HEK293 (cell line): ENCODE measurements around the gene NDUFS1.

ENCODE experiments used
- CTCF ChIA-PET: fragments of 350-600 bp; formaldehyde crosslinking; extraction: SDS; loops from one replicate; lab custom pipeline; 2021; ENCODE audit warnings: antibody characterized with exemption; lab: Yijun Ruan, JAX
- POLR2A ChIA-PET: fragments of 300-600 bp; formaldehyde crosslinking; extraction: SDS; loops from one replicate; lab custom pipeline; 2020; ENCODE audit warnings: antibody characterized with exemption, inconsistent platforms; lab: Yijun Ruan, JAX
- H3K27ac ChIP-seq: fragments of 200-500 bp; sonication (Bioruptor generic); 2 replicates; pipeline ENCODE4 v1.5.1; 2014; ENCODE audit warnings: low read depth, low read length, control low read depth, inconsistent platforms; ENCODE audit errors: extremely low read depth
- H3K36me3 ChIP-seq, 2 experiments: fragments of 200-500 bp in 1 of 2; sonication (Bioruptor generic) in 1 of 2; 1 replicate in 1 of 2; 2 replicates in 1 of 2; pipeline ENCODE4 v1.5.1; 2014 to 2017; ENCODE audit warnings: inconsistent platforms in 2 of 2, low read length in 2 of 2; ENCODE audit not compliant: control insufficient read depth in 2 of 2, insufficient read depth in 1 of 2
- H3K4me1 ChIP-seq: fragments of 200-500 bp; sonication (Bioruptor generic); 2 replicates; pipeline ENCODE4 v1.5.1; 2014; ENCODE audit warnings: mild to moderate bottlenecking, low read length, inconsistent platforms; ENCODE audit not compliant: control insufficient read depth, insufficient read depth
- H3K4me3 ChIP-seq: 2 replicates; pipeline ENCODE4 v1.5.1; 2011; ENCODE audit warnings: low read depth, mild to moderate bottlenecking, control low read depth, low read length, moderate library complexity
- H3K9me3 ChIP-seq: fragments of 200-500 bp; sonication (Bioruptor generic); 2 replicates; pipeline ENCODE4 v1.5.1; 2014; ENCODE audit warnings: low read depth, low read length, inconsistent platforms; ENCODE audit not compliant: control insufficient read depth, insufficient read depth
- HOXA7 ChIP-seq: sonication (generic); formaldehyde crosslinking; IDR thresholded peaks from 2 replicates; pipeline ENCODE4 v1.8.1; 2022; ENCODE audit warnings: missing genetic modification reagents, borderline replicate concordance
- MZF1 ChIP-seq: fragments of 450-650 bp; formaldehyde crosslinking; IDR thresholded peaks from 2 replicates; pipeline ENCODE4 v1.5.1; 2017; ENCODE audit warnings: missing biosample characterization, missing genetic modification characterization, borderline replicate concordance
- RBAK ChIP-seq: fragments of 450-650 bp; formaldehyde crosslinking; IDR thresholded peaks from 2 replicates; pipeline ENCODE4 v1.5.1; 2016; ENCODE audit warnings: missing biosample characterization, missing genetic modification characterization
- SALL2 ChIP-seq: fragments of 450-650 bp; formaldehyde crosslinking; IDR thresholded peaks from 2 replicates; pipeline ENCODE4 v1.5.0; 2017; ENCODE audit warnings: missing biosample characterization, mild to moderate bottlenecking, missing genetic modification characterization, borderline replicate concordance
- YY2 ChIP-seq: fragments of 450-650 bp; formaldehyde crosslinking; IDR thresholded peaks from 2 replicates; pipeline ENCODE4 v1.5.1; 2016; ENCODE audit warnings: missing biosample characterization, missing genetic modification characterization
- ZBTB11 ChIP-seq: fragments of 450-650 bp; formaldehyde crosslinking; conservative IDR thresholded peaks from 2 replicates; pipeline ENCODE4 v1.5.1; 2016; ENCODE audit warnings: low read depth, missing biosample characterization, missing genetic modification characterization
- ZBTB48 ChIP-seq: fragments of 450-650 bp; formaldehyde crosslinking; IDR thresholded peaks from 2 replicates; pipeline ENCODE4 v1.5.1; 2016; ENCODE audit warnings: missing biosample characterization, missing genetic modification characterization
- ZNF121 ChIP-seq: fragments of 450-650 bp; formaldehyde crosslinking; IDR thresholded peaks from 2 replicates; pipeline ENCODE4 v1.5.1; 2016; ENCODE audit warnings: missing biosample characterization, missing genetic modification characterization
- ZNF16 ChIP-seq: fragments of 450-650 bp; formaldehyde crosslinking; IDR thresholded peaks from 2 replicates; pipeline ENCODE4 v1.5.1; 2016; ENCODE audit warnings: low read depth, missing biosample characterization, missing genetic modification characterization
- ZNF221 ChIP-seq: fragments of 450-650 bp; formaldehyde crosslinking; IDR thresholded peaks from 2 replicates; pipeline ENCODE4 v1.5.1; 2017; ENCODE audit warnings: missing biosample characterization, missing genetic modification characterization, borderline replicate concordance
- ZNF223 ChIP-seq: fragments of 450-650 bp; formaldehyde crosslinking; IDR thresholded peaks from 2 replicates; pipeline ENCODE4 v1.5.1; 2016; ENCODE audit warnings: missing biosample characterization, missing genetic modification characterization
- ZNF394 ChIP-seq: fragments of 450-650 bp; formaldehyde crosslinking; IDR thresholded peaks from 2 replicates; pipeline ENCODE4 v1.5.1; 2016; ENCODE audit warnings: missing biosample characterization, missing genetic modification characterization, mild to moderate bottlenecking, moderate library complexity, borderline replicate concordance
- ZNF513 ChIP-seq: fragments of 450-650 bp; IDR thresholded peaks from 2 replicates; pipeline ENCODE4 v1.5.1; 2018; ENCODE audit warnings: missing biosample characterization, missing genetic modification characterization
- ZNF768 ChIP-seq: fragments of 450-650 bp; formaldehyde crosslinking; IDR thresholded peaks from 2 replicates; pipeline ENCODE4 v1.5.1; 2018; ENCODE audit warnings: missing biosample characterization, mild to moderate bottlenecking, missing genetic modification characterization
- ZNF791 ChIP-seq: fragments of 450-650 bp; formaldehyde crosslinking; IDR thresholded peaks from 2 replicates; pipeline ENCODE4 v1.5.1; 2016; ENCODE audit warnings: missing biosample characterization, missing genetic modification characterization
- TF ChIP-seq, protein P1 (sequence below): fragments of 450-650 bp; formaldehyde crosslinking; IDR thresholded peaks from 2 replicates; pipeline ENCODE4 v1.5.1; 2017; ENCODE audit warnings: missing biosample characterization, missing genetic modification characterization
- TF ChIP-seq, protein P2 (sequence below): fragments of 450-650 bp; formaldehyde crosslinking; IDR thresholded peaks from 2 replicates; pipeline ENCODE4 v1.5.1; 2017; ENCODE audit warnings: missing biosample characterization, missing genetic modification characterization
- TF ChIP-seq, protein P3 (sequence below): fragments of 450-650 bp; formaldehyde crosslinking; IDR thresholded peaks from 2 replicates; pipeline ENCODE4 v1.5.1; 2016; ENCODE audit warnings: missing biosample characterization, missing genetic modification characterization, low read depth
- TF ChIP-seq, protein P4 (sequence below): fragments of 450-650 bp; formaldehyde crosslinking; IDR thresholded peaks from 2 replicates; pipeline ENCODE4 v1.5.1; 2016; ENCODE audit warnings: missing biosample characterization, missing genetic modification characterization, borderline replicate concordance

The NDUFS1 gene

DNA sequence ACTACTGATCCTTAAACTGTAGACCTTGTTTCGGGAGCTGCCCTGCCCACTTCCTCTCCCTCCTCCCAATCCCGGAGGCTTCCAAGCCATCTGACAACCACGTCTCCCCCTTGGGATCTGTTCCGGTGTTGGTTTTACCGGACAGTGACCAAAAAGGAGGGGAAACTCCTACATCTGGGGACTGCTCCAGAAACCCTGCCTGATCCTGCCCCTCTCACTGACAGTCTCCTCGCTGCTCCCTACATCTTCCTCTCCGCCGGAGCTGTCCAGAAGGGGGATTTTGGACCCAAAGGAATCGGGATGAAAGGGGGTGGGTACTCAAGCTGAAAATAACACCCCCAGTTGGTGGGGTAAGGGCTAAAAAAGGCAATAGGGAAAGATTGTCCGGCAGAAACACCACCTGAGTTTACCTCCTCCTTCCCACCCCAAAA, 74.8 kb downstream of the NDUFS1 start (continued):
- TF ChIP-seq SALL2 (tag by site-specific recombination) (no peak), ZNF221 (tag by site-specific recombination) (no peak), MZF1 (peak; percentile 92), ZBTB48 (tag by site-specific recombination) (no peak), ZNF791 (tag by site-specific recombination) (no peak), ZNF16 (tag by site-specific recombination) (no peak), ZNF394 (tag by site-specific recombination) (peak; percentile 12; the same call in 1 of the 2 replicates), ZNF513 (tag by site-specific recombination) (no peak), RBAK (tag by site-specific recombination) (no peak), ZNF768 (tag by site-specific recombination) (no peak), ZNF223 (no peak)
- TF ChIP-seq, protein P1, sequence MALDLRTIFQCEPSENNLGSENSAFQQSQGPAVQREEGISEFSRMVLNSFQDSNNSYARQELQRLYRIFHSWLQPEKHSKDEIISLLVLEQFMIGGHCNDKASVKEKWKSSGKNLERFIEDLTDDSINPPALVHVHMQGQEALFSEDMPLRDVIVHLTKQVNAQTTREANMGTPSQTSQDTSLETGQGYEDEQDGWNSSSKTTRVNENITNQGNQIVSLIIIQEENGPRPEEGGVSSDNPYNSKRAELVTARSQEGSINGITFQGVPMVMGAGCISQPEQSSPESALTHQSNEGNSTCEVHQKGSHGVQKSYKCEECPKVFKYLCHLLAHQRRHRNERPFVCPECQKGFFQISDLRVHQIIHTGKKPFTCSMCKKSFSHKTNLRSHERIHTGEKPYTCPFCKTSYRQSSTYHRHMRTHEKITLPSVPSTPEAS (tag by site-specific recombination) = no peak
- TF ChIP-seq, protein P2, sequence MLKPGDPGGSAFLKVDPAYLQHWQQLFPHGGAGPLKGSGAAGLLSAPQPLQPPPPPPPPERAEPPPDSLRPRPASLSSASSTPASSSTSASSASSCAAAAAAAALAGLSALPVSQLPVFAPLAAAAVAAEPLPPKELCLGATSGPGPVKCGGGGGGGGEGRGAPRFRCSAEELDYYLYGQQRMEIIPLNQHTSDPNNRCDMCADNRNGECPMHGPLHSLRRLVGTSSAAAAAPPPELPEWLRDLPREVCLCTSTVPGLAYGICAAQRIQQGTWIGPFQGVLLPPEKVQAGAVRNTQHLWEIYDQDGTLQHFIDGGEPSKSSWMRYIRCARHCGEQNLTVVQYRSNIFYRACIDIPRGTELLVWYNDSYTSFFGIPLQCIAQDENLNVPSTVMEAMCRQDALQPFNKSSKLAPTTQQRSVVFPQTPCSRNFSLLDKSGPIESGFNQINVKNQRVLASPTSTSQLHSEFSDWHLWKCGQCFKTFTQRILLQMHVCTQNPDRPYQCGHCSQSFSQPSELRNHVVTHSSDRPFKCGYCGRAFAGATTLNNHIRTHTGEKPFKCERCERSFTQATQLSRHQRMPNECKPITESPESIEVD (tag by site-specific recombination) = no peak; the same call in 1 of the 2 replicates
- TF ChIP-seq, protein P3, sequence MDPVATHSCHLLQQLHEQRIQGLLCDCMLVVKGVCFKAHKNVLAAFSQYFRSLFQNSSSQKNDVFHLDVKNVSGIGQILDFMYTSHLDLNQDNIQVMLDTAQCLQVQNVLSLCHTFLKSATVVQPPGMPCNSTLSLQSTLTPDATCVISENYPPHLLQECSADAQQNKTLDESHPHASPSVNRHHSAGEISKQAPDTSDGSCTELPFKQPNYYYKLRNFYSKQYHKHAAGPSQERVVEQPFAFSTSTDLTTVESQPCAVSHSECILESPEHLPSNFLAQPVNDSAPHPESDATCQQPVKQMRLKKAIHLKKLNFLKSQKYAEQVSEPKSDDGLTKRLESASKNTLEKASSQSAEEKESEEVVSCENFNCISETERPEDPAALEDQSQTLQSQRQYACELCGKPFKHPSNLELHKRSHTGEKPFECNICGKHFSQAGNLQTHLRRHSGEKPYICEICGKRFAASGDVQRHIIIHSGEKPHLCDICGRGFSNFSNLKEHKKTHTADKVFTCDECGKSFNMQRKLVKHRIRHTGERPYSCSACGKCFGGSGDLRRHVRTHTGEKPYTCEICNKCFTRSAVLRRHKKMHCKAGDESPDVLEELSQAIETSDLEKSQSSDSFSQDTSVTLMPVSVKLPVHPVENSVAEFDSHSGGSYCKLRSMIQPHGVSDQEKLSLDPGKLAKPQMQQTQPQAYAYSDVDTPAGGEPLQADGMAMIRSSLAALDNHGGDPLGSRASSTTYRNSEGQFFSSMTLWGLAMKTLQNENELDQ (tag by site-specific recombination) = no peak

DNA sequence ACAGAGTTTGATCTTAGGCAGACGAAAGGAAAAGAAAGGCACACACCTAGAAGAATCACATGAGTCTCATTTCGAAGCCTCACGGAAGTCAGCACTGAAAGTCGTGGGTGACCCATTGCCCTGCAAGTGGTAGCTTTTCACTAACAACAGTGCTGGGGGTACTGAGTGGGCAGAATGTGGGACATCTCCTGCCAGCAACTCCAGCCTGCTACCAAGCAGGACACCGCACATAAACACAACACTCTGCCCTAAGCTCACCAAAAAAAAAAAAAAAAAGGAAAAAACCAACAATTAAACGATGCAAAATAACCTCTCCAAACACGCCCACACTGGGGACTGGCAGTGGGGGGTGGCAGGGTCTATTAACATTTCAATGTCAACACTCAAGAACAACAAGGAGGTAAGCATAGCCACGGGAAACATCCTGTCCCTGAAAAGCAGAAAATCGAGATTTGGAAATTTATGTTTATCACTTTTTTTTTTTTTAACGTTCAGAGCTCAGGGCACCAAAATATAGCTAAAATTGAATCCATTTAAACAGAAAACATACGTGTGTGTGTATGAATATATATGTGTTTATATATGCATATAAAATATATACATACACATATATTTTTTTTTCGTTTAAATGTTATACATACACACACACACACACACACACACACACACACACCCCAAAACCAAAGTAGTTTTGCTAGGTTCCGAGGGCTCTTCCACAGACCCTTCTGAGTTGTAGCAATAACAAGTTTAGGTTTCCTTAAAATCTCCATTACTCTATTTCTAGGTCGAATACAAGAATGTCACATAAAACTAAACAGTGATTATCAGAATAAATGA, 75.4 kb downstream of the NDUFS1 start:
- H3K27ac ChIP-seq = peak overlapping the region; percentile 99
- no peaks in the 10 kb centered on the region for H3K9me3 ChIP-seq
- H3K4me1 ChIP-seq = no peaks in the 10 kb centered on the region
- CTCF ChIA-PET = interaction anchor here (0.6 to 0.7 kb wide), 2 partner anchors 82 to 1718 kb away, joined by 3 read pairs; no protein-coding TSS in a partner anchor
- peak overlapping the region; percentile 77 for H3K4me3 ChIP-seq
- H3K36me3 ChIP-seq = no peaks in the 10 kb centered on the region; a peak in 1 of 3 replicates
- POLR2A ChIA-PET = interaction anchor here (0.5 to 1.1 kb wide), 9 partner anchors 11 to 1644 kb away, joined by 3 to 5 read pairs (median 4); partner anchors contain the start of genes EEF1B2 and NDUFS1
- no peak for TF ChIP-seq ZNF121 (tag by site-specific recombination)
- TF ChIP-seq ZBTB11 (tag by site-specific recombination) = no peak
- no peak for TF ChIP-seq SALL2 (tag by site-specific recombination)
- TF ChIP-seq, protein P4, sequence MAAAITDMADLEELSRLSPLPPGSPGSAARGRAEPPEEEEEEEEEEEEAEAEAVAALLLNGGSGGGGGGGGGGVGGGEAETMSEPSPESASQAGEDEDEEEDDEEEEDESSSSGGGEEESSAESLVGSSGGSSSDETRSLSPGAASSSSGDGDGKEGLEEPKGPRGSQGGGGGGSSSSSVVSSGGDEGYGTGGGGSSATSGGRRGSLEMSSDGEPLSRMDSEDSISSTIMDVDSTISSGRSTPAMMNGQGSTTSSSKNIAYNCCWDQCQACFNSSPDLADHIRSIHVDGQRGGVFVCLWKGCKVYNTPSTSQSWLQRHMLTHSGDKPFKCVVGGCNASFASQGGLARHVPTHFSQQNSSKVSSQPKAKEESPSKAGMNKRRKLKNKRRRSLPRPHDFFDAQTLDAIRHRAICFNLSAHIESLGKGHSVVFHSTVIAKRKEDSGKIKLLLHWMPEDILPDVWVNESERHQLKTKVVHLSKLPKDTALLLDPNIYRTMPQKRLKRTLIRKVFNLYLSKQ (tag by site-specific recombination) = no peak
- TF ChIP-seq, protein P3 (tag by site-specific recombination) = no peak
- no peak for TF ChIP-seq YY2 (tag by site-specific recombination)
- no peak for TF ChIP-seq HOXA7 (CRISPR knock-in tag)
